CD4-positive, alpha-beta T cell treated with Interleukin-10 for 1 hour (primary cell): ENCODE data around the gene HOXC13.

Experiments used
- DNase-seq: peaks from one replicate; pipeline ENCODE4 v3.0.0-alpha.2; 2020

Gene HOXC13

GRCh38 chr12:53982648-53983567 lies 44.3 kb downstream of the HOXC13 start:
- no peak for DNase-seq

GRCh38 chr12:53983568-53983949 lies 44.9 kb downstream of the HOXC13 start:
- no peak for DNase-seq

GRCh38 chr12:53983950-53984572 lies 45.4 kb downstream of the HOXC13 start:
- DNase-seq: no peak

- peak; percentile 73 for DNase-seq
Observed at GRCh38 chr12:53984901-53985691, 46.5 kb downstream of the HOXC13 start, which contains the start of gene HOXC10. Gene HOXC10 (plus strand): TSS chr12:53985146. CDS start chr12:53985260, 114 bp downstream.

GRCh38 chr12:53985692-53985993 lies 47.0 kb downstream of the HOXC13 start:
- no peak for DNase-seq

- no peak for DNase-seq
Observed at GRCh38 chr12:53985994-53986685, 47.5 kb downstream of the HOXC13 start.

GRCh38 chr12:53986686-53987483 lies 48.3 kb downstream of the HOXC13 start:
- DNase-seq: no peak

- no peak for DNase-seq
Observed at GRCh38 chr12:53987787-53988230, 49.2 kb downstream of the HOXC13 start.

- DNase-seq: no peak
Observed at GRCh38 chr12:53988541-53989226, 50.1 kb downstream of the HOXC13 start.

GRCh38 chr12:53989227-53990113 lies 50.8 kb downstream of the HOXC13 start:
- DNase-seq: peak; percentile 44

GRCh38 chr12:53990311-53991076 lies 51.9 kb downstream of the HOXC13 start:
- no peak for DNase-seq

GRCh38 chr12:53991077-53991460 lies 52.4 kb downstream of the HOXC13 start:
- DNase-seq: no peak

- DNase-seq: no peak
Observed at GRCh38 chr12:53992377-53992889, 53.8 kb downstream of the HOXC13 start.

- no peak for DNase-seq
Observed at GRCh38 chr12:53993162-53994008, 54.8 kb downstream of the HOXC13 start.

GRCh38 chr12:53994009-53994263 lies 55.3 kb downstream of the HOXC13 start:
- no peak for DNase-seq

- DNase-seq: no peak
Observed at GRCh38 chr12:53994264-53995001, 55.8 kb downstream of the HOXC13 start.

GRCh38 chr12:53995002-53995377 lies 56.4 kb downstream of the HOXC13 start:
- no peak for DNase-seq
